H1 (cell line): ENCODE measurements around the gene HNRNPM.

Experiments used
- ATF2 ChIP-seq: IDR thresholded peaks from 2 replicates; pipeline ENCODE4 v1.6.1; 2012; ENCODE audit warnings: low read length, inconsistent platforms
- BACH1 ChIP-seq: IDR thresholded peaks from 2 replicates; pipeline ENCODE4 v1.6.1; 2012; ENCODE audit warnings: low read length, improper control_type of control experiment
- CEBPB ChIP-seq: IDR thresholded peaks from 2 replicates; pipeline ENCODE4 v1.6.1; 2012; ENCODE audit warnings: low read depth, low read length
- CHD2 ChIP-seq: IDR thresholded peaks from 2 replicates; pipeline ENCODE4 v1.6.1; 2012; ENCODE audit warnings: low read length, improper control_type of control experiment
- CHD7 ChIP-seq: fragments of 300-600 bp; sonication (generic); IDR thresholded peaks from 2 replicates; pipeline ENCODE4 v1.7.1; 2012; ENCODE audit warnings: low read length, moderate library complexity, mild to moderate bottlenecking, inconsistent platforms; ENCODE audit not compliant: insufficient replicate concordance
- CREB1 ChIP-seq: IDR thresholded peaks from 2 replicates; pipeline ENCODE4 v1.6.1; 2012; ENCODE audit warnings: inconsistent platforms
- CTCF ChIP-seq, 3 experiments: IDR thresholded peaks; 1 replicate in 2 of 3; 2 replicates in 1 of 3; pipeline versions ENCODE4 v1.5.1 to v1.6.1; 2011; ENCODE audit warnings: low read length in 3 of 3, mild to moderate bottlenecking in 3 of 3, inconsistent platforms in 2 of 3, low read depth in 1 of 3, moderate library complexity in 1 of 3; ENCODE audit not compliant: insufficient read depth in 1 of 3; ENCODE audit errors: control extremely low read depth in 1 of 3
- EGR1 ChIP-seq: IDR thresholded peaks from 2 replicates; pipeline ENCODE4 v1.6.1; 2011; ENCODE audit warnings: low read depth, low read length, borderline replicate concordance
- EZH2 ChIP-seq: fragments of 200-600 bp; sonication (generic); IDR thresholded peaks from 2 replicates; pipeline ENCODE4 v1.7.1; 2012; ENCODE audit warnings: low read depth, mild to moderate bottlenecking, moderate library complexity, low read length, inconsistent platforms; ENCODE audit not compliant: severe bottlenecking
- KDM1A ChIP-seq: fragments of 200-600, 300-600 bp; sonication (generic); IDR thresholded peaks from 2 replicates; pipeline ENCODE4 v1.7.1; 2016; ENCODE audit warnings: mild to moderate bottlenecking, low read length, borderline replicate concordance
- POLR2A ChIP-seq, 2 experiments: IDR thresholded peaks; 1 replicate in 1 of 2; 2 replicates in 1 of 2; pipeline ENCODE4 v1.6.1; 2011; ENCODE audit warnings: low read depth in 2 of 2, low read length in 2 of 2, mild to moderate bottlenecking in 2 of 2; ENCODE audit errors: control extremely low read depth in 1 of 2
- POLR2AphosphoS5 ChIP-seq: IDR thresholded peaks from 2 replicates; pipeline ENCODE4 v1.6.1; 2011; ENCODE audit warnings: low read depth, low read length
- SRF ChIP-seq: IDR thresholded peaks from 2 replicates; pipeline ENCODE4 v1.6.1; 2011; ENCODE audit warnings: mild to moderate bottlenecking, low read depth, low read length, moderate library complexity
- YY1 ChIP-seq: IDR thresholded peaks from 2 replicates; pipeline ENCODE4 v1.6.1; 2011; ENCODE audit warnings: low read depth, mild to moderate bottlenecking, low read length

- TF ChIP-seq KDM1A (no peak), CTCF (IDR thresholded peaks at IDR 0.05; ENCODE audit: control extremely low read depth in 1 of 3, insufficient read depth in 1 of 3, low read depth in 1 of 3, low read length in 3 of 3) (no peak), SRF (no peak), ATF2 (no peak), BACH1 (no peak), YY1 (no peak), POLR2A (IDR thresholded peaks at IDR 0.05; ENCODE audit: control extremely low read depth in 1 of 2, low read depth in 2 of 2, low read length in 2 of 2) (0 out of 3 replicates have a peak, but pooled peaks of 1 of the 2 experiments have one; percentile 21), CREB1 (no peak), CHD7 (no peak), POLR2AphosphoS5 (no peak), CHD2 (no peak), CEBPB (no peak), EGR1 (no peak), EZH2 (no peak)
These were observed 41.9 kb downstream of the HNRNPM start for GRCh38 chr19:8486661-8487136.
